HL-60 (cell line): ENCODE measurements around the gene AKAP13.

Experiments used
- GABPA ChIP-seq: IDR thresholded peaks from 2 replicates; pipeline ENCODE4 v1.6.1; 2012; ENCODE audit warnings: low read depth
- POLR2AphosphoS5 ChIP-seq: IDR thresholded peaks from 2 replicates; pipeline ENCODE4 v1.6.1; 2012; ENCODE audit warnings: low read depth
- TF ChIP-seq, protein P1 (sequence below): IDR thresholded peaks from one replicate; pipeline ENCODE4 v1.5.1; 2011; ENCODE audit warnings: low read length, control low read depth, inconsistent platforms; ENCODE audit not compliant: insufficient read depth
- TF ChIP-seq, protein P2 (sequence below): IDR thresholded peaks from 2 replicates; pipeline ENCODE4 v1.6.1; 2012; ENCODE audit warnings: low read depth; ENCODE audit not compliant: insufficient replicate concordance

DNA sequence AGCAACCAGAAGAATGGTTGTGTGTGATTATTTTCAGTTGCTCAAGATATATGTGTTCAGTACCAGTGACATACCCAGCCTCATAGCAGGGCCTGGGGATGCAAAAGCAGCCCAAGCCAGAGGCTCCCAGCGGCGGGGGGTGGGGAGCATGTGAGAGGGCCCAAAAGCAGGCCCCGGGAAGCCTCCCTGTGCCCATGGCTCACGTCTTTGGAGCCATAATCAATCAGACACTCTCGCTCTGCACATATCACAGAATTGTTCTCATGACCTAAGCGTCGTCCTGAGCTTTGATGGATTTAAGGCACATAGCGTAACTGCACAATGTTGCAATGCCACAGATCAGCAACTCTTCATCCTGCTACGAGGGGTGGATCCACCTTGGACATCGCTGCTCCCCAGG lies 393.6 kb downstream of the AKAP13 start:
- TF ChIP-seq, protein P1, sequence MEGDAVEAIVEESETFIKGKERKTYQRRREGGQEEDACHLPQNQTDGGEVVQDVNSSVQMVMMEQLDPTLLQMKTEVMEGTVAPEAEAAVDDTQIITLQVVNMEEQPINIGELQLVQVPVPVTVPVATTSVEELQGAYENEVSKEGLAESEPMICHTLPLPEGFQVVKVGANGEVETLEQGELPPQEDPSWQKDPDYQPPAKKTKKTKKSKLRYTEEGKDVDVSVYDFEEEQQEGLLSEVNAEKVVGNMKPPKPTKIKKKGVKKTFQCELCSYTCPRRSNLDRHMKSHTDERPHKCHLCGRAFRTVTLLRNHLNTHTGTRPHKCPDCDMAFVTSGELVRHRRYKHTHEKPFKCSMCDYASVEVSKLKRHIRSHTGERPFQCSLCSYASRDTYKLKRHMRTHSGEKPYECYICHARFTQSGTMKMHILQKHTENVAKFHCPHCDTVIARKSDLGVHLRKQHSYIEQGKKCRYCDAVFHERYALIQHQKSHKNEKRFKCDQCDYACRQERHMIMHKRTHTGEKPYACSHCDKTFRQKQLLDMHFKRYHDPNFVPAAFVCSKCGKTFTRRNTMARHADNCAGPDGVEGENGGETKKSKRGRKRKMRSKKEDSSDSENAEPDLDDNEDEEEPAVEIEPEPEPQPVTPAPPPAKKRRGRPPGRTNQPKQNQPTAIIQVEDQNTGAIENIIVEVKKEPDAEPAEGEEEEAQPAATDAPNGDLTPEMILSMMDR = no peak
- TF ChIP-seq, protein P2, sequence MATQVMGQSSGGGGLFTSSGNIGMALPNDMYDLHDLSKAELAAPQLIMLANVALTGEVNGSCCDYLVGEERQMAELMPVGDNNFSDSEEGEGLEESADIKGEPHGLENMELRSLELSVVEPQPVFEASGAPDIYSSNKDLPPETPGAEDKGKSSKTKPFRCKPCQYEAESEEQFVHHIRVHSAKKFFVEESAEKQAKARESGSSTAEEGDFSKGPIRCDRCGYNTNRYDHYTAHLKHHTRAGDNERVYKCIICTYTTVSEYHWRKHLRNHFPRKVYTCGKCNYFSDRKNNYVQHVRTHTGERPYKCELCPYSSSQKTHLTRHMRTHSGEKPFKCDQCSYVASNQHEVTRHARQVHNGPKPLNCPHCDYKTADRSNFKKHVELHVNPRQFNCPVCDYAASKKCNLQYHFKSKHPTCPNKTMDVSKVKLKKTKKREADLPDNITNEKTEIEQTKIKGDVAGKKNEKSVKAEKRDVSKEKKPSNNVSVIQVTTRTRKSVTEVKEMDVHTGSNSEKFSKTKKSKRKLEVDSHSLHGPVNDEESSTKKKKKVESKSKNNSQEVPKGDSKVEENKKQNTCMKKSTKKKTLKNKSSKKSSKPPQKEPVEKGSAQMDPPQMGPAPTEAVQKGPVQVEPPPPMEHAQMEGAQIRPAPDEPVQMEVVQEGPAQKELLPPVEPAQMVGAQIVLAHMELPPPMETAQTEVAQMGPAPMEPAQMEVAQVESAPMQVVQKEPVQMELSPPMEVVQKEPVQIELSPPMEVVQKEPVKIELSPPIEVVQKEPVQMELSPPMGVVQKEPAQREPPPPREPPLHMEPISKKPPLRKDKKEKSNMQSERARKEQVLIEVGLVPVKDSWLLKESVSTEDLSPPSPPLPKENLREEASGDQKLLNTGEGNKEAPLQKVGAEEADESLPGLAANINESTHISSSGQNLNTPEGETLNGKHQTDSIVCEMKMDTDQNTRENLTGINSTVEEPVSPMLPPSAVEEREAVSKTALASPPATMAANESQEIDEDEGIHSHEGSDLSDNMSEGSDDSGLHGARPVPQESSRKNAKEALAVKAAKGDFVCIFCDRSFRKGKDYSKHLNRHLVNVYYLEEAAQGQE = no peak
- TF ChIP-seq POLR2AphosphoS5 = no peak
- no peak for TF ChIP-seq GABPA
